Measurements from ENCODE around the gene NUDT21.

The NUDT21 gene

DNA sequence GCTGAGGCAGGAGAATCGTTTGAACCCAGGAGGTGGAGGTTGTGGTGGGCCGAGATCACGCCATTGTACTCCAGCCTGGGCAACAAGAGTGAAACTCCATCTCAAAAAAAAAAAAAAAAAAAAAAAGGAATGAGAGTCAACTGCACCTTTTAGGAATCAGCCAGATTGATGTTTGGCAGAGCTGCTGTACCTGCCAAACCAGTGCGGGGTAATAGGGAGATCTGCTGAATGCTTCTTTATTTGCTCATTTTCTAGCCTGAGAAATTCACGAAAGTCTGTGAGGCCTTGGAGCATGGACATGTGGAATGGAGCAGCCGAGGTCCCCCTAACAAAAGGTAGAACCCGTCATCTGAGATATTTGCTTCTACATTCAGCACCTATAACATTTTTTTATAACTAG lies 18.6 kb upstream of the NUDT21 start:
- H3F3A ChIP-seq (ENCODE audit: low read depth), result no peaks in the 10 kb centered on the region
- H4K20me1 ChIP-seq (ENCODE audit: insufficient read depth, low read length, poor library complexity, severe bottlenecking), result no peaks in the 10 kb centered on the region
- H3K36me3 ChIP-seq (ENCODE audit: insufficient read depth, low read length), result peaks cover 70% of the 10 kb centered on the region; the same call in 1 of the 2 replicates
- H3K4me3 ChIP-seq (ENCODE audit: low read length, poor library complexity, severe bottlenecking), result no peak overlapping the region
- H2AFZ ChIP-seq (ENCODE audit: low read length), result no peak overlapping the region
- no peaks in the 10 kb centered on the region for H3K9me2 ChIP-seq (replicated peaks; ENCODE audit: low read depth, low read length)
- H3K79me2 ChIP-seq (ENCODE audit: insufficient read depth, low read length), result no peaks in the 10 kb centered on the region
- H3K9ac ChIP-seq (ENCODE audit: low read depth, low read length, poor library complexity, severe bottlenecking), result no peak overlapping the region
- no peak overlapping the region for H3K4me2 ChIP-seq (ENCODE audit: low read depth, low read length, poor library complexity, severe bottlenecking)
- H3K9me3 ChIP-seq (ENCODE audit: insufficient read depth, low read depth, low read length), result no peaks in the 10 kb centered on the region
- peaks cover 3% of the 10 kb centered on the region for H3K4me1 ChIP-seq (ENCODE audit: insufficient read depth, low read length, poor library complexity, severe bottlenecking)
- TF ChIP-seq EZH2phosphoT487 (IDR thresholded peaks at IDR 0.05; ENCODE audit: borderline replicate concordance) (no peak), CTCF (conservative IDR thresholded peaks at IDR 0.05; ENCODE audit: low read length) (no peak)
- H3K27me3 ChIP-seq (ENCODE audit: insufficient read depth, low read length, poor library complexity, severe bottlenecking), result no peaks in the 10 kb centered on the region

DNA sequence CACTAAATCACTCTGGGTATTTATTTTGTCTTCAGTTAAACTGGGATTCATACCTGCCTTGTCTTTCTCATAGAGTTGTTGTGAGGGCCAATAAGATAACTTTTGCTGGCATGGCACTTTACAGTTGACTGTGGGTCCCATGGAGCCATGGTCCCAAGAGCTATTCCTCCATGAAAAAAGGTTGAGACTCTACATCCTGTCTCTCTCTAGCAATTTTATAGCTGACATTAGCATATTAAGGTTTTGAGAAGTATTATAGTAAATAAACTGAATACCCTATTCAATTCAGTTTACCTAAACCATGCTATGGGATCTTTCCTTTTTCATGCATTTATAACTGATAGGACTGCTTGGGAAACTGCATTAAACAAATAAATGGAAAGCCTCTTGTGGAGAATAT lies 17.7 kb upstream of the NUDT21 start:
- Histone ChIP-seq H3K27me3 (ENCODE audit: insufficient read depth, low read length, poor library complexity, severe bottlenecking) (no peaks in the 10 kb centered on the region), H3K79me2 (ENCODE audit: insufficient read depth, low read length) (no peaks in the 10 kb centered on the region), H4K20me1 (ENCODE audit: insufficient read depth, low read length, poor library complexity, severe bottlenecking) (no peaks in the 10 kb centered on the region), H3K4me2 (ENCODE audit: low read depth, low read length, poor library complexity, severe bottlenecking) (no peak overlapping the region), H3K4me3 (ENCODE audit: low read length, poor library complexity, severe bottlenecking) (no peak overlapping the region), H3K36me3 (ENCODE audit: insufficient read depth, low read length) (peaks cover 66% of the 10 kb centered on the region; the same call in 1 of the 2 replicates), H3F3A (ENCODE audit: low read depth) (no peaks in the 10 kb centered on the region), H3K9ac (ENCODE audit: low read depth, low read length, poor library complexity, severe bottlenecking) (no peak overlapping the region), H3K4me1 (ENCODE audit: insufficient read depth, low read length, poor library complexity, severe bottlenecking) (peaks cover 3% of the 10 kb centered on the region), H3K9me2 (replicated peaks; ENCODE audit: low read depth, low read length) (no peaks in the 10 kb centered on the region), H2AFZ (ENCODE audit: low read length) (no peak overlapping the region), H3K9me3 (ENCODE audit: insufficient read depth, low read depth, low read length) (no peaks in the 10 kb centered on the region)
- TF ChIP-seq CTCF (conservative IDR thresholded peaks at IDR 0.05; ENCODE audit: low read length) (no peak), EZH2phosphoT487 (IDR thresholded peaks at IDR 0.05; ENCODE audit: borderline replicate concordance) (no peak)

GRCh38 chr16:56466344-56466743 lies 15.2 kb upstream of the NUDT21 start:
- TF ChIP-seq EZH2phosphoT487 (IDR thresholded peaks at IDR 0.05; ENCODE audit: borderline replicate concordance), result no peak
- TF ChIP-seq CTCF (conservative IDR thresholded peaks at IDR 0.05; ENCODE audit: low read length), result no peak
- Histone ChIP-seq H3K9me2 (replicated peaks; ENCODE audit: low read depth, low read length) (no peaks in the 10 kb centered on the region), H3K36me3 (ENCODE audit: insufficient read depth, low read length) (peaks cover 54% of the 10 kb centered on the region; the same call in 1 of the 2 replicates)

More at GRCh38 chr16:56466344-56466743, 15.2 kb upstream of the NUDT21 start:
- Histone ChIP-seq H3K79me2 (ENCODE audit: insufficient read depth, low read length) (no peaks in the 10 kb centered on the region), H3K9me3 (ENCODE audit: insufficient read depth, low read depth, low read length) (no peaks in the 10 kb centered on the region), H3K9ac (ENCODE audit: low read depth, low read length, poor library complexity, severe bottlenecking) (no peak overlapping the region), H2AFZ (ENCODE audit: low read length) (no peak overlapping the region), H3K4me1 (ENCODE audit: insufficient read depth, low read length, poor library complexity, severe bottlenecking) (peaks cover 3% of the 10 kb centered on the region), H3K4me3 (ENCODE audit: low read length, poor library complexity, severe bottlenecking) (no peak overlapping the region), H3K4me2 (ENCODE audit: low read depth, low read length, poor library complexity, severe bottlenecking) (no peak overlapping the region), H3F3A (ENCODE audit: low read depth) (no peaks in the 10 kb centered on the region), H3K27me3 (ENCODE audit: insufficient read depth, low read length, poor library complexity, severe bottlenecking) (no peaks in the 10 kb centered on the region), H4K20me1 (ENCODE audit: insufficient read depth, low read length, poor library complexity, severe bottlenecking) (no peaks in the 10 kb centered on the region)

Data from Loucy (cell line).